Stomach (tissue), 9 donors: Measurements from ENCODE around the gene CASTOR1. TPM values are rescaled to one million over a fixed set of nuclear protein-coding genes. Genes with fewer than 3 reads are reported as not detected.

Source experiments
- DNase-seq, 2 donors: peaks; one replicate each; pipeline versions ENCODE4 v3.0.0 to v3.0.0-alpha.2; 2013 to 2019
- H3K27ac ChIP-seq, 5 donors: fragments of 200-600 bp in 4 of 5; sonication (generic) in 4 of 5; one replicate each; pipeline ENCODE4 v1.5.1; 2013 to 2019; ENCODE audit warnings: mild to moderate bottlenecking in 1 of 5, moderate library complexity in 1 of 5
- H3K27me3 ChIP-seq, 3 donors: fragments of 200-600 bp; sonication (generic); one replicate each; pipeline ENCODE4 v1.5.1; 2017 to 2019; ENCODE audit warnings: mixed run types in 1 of 3
- H3K36me3 ChIP-seq, 4 donors: fragments of 200-600 bp; sonication (generic); 1 replicate in 3 of 4; 2 replicates in 1 of 4; pipeline ENCODE4 v1.5.1; 2016 to 2019
- H3K4me1 ChIP-seq, 4 donors: fragments of 200-600 bp; sonication (generic); one replicate each; pipeline ENCODE4 v1.5.1; 2016 to 2019
- H3K4me3 ChIP-seq, 4 donors: fragments of 200-600 bp; sonication (generic) in 3 of 4; one replicate each; pipeline ENCODE4 v1.5.1; 2016 to 2019; ENCODE audit warnings: mild to moderate bottlenecking in 1 of 4
- H3K9me3 ChIP-seq, 4 donors: fragments of 200-600 bp; sonication (generic); one replicate each; pipeline ENCODE4 v1.5.1; 2016 to 2019
- CTCF ChIP-seq, 7 experiments: fragments of 450-650 bp in 4 of 7; fragments of 200-600 bp in 3 of 7; sonication (generic) in 3 of 7; IDR thresholded peaks; one replicate each; pipeline ENCODE4 v1.5.1; 2016 to 2019; ENCODE audit warnings: antibody characterized with exemption in 7 of 7, control low read depth in 2 of 7, mild to moderate bottlenecking in 1 of 7
- EP300 ChIP-seq: sonication (generic); formaldehyde crosslinking; IDR thresholded peaks from one replicate; pipeline ENCODE4 v1.6.1; 2017; ENCODE audit warnings: antibody characterized with exemption
- POLR2A ChIP-seq, 4 donors: fragments of 450-650 bp; IDR thresholded peaks; one replicate each; pipeline ENCODE4 v1.6.1; 2016; ENCODE audit warnings: antibody characterized with exemption in 4 of 4, control low read depth in 2 of 4, mild to moderate bottlenecking in 1 of 4, moderate library complexity in 1 of 4
- POLR2AphosphoS5 ChIP-seq, 3 donors: sonication (generic); formaldehyde crosslinking; IDR thresholded peaks; one replicate each; pipeline ENCODE4 v1.6.1; 2016; ENCODE audit warnings: antibody characterized with exemption in 3 of 3
- WGBS, 5 donors: extraction: QIAGEN DNeasy Blood & Tissue Kit in 3 of 5; methylation state at CpG; one replicate each; pipeline versions ENCODE4 v1.1.5 to v1.1.7; 2013 to 2018; 5-methylcytosine and 5-hydroxymethylcytosine counted together
- intact Hi-C: fragments of 100-400 bp; cut with DNase I; formaldehyde crosslinking; loops from one replicate; pipeline ENCODE4 v1.15.1; 2023; ENCODE audit warnings: low total_unique reads
- polyA plus RNA-seq, 3 donors: library from polyadenylated mRNA; stranded (reverse); fragments of 200-250 nt; gene quantifications; one replicate each; pipeline ENCODE4 v1.2.3, GENCODE V29; 2013
- total RNA-seq, 5 donors: library from RNA; depleted of rRNA; stranded (reverse); fragments of >200 nt; gene quantifications; one replicate each; pipeline versions ENCODE4 v1.1.0 to v1.2.3, GENCODE V29; 2014 to 2016
- donor health status: healthy with polysubstance abuse.
- donor health status: Bipolar disorder and iron deficiency.
- donor health status: healthy.

Gene CASTOR1
- total and polyA plus RNA-seq, 8 donors = 1.2 to 57.8 (median 5.3) TPM

- Histone ChIP-seq H3K27me3 (no peaks in the 10 kb centered on the region), H3K4me3 (peak overlapping the region; percentile 96 to 98 (median 96)), H3K9me3 (no peaks in the 10 kb centered on the region), H3K36me3 (peaks cover 13 to 28% (median 19%) of the 10 kb centered on the region in 4 donors), H3K4me1 (peaks cover 54 to 88% (median 74%) of the 10 kb centered on the region in 4 donors), H3K27ac (peak overlapping the region; percentile 48 to 94 (median 91))
- 52 to 68% (median 55%) methylated on average over 8 of the region's 8 CpGs for WGBS, 5 donors
- peak in 1 of 2 donors; percentile 30 for DNase-seq
- TF ChIP-seq EP300 (no peak), POLR2A (IDR thresholded peaks at IDR 0.05) (no peak), CTCF (IDR thresholded peaks at IDR 0.05) (no peak), POLR2AphosphoS5 (IDR thresholded peaks at IDR 0.05) (no peak)
- intact Hi-C loops = no loop called here
Measured at GRCh38 chr22:30324014-30324730, 34.9 kb upstream of the CASTOR1 start.

- H3K9me3 ChIP-seq = no peaks in the 10 kb centered on the region
- TF ChIP-seq EP300 (no peak), CTCF (IDR thresholded peaks at IDR 0.05) (no peak), POLR2AphosphoS5 (IDR thresholded peaks at IDR 0.05) (no peak), POLR2A (IDR thresholded peaks at IDR 0.05) (no peak)
- no peak overlapping the region for H3K27ac ChIP-seq
- H3K27me3 ChIP-seq = no peaks in the 10 kb centered on the region
- H3K4me1 ChIP-seq = peaks cover 59 to 91% (median 80%) of the 10 kb centered on the region in 4 donors
- peaks cover 13 to 29% (median 24%) of the 10 kb centered on the region in 4 donors for H3K36me3 ChIP-seq
- DNase-seq = no peak
- 89 to 96% (median 93%) methylated on average over 3 of the region's 3 CpGs for WGBS, 5 donors
- intact Hi-C loops = no loop called here
- no peak overlapping the region for H3K4me3 ChIP-seq
Measured at GRCh38 chr22:30323246-30323645, 33.9 kb upstream of the CASTOR1 start.

GRCh38 chr22:30321461-30321860 is 32.2 kb upstream of the CASTOR1 start:
- WGBS, 5 donors = 75 to 96% (median 81%) methylated on average over 2 of the region's 2 CpGs
- H3K4me1 ChIP-seq = peaks cover 58 to 96% (median 82%) of the 10 kb centered on the region in 4 donors
- intact Hi-C loops = no loop called here

DNA sequence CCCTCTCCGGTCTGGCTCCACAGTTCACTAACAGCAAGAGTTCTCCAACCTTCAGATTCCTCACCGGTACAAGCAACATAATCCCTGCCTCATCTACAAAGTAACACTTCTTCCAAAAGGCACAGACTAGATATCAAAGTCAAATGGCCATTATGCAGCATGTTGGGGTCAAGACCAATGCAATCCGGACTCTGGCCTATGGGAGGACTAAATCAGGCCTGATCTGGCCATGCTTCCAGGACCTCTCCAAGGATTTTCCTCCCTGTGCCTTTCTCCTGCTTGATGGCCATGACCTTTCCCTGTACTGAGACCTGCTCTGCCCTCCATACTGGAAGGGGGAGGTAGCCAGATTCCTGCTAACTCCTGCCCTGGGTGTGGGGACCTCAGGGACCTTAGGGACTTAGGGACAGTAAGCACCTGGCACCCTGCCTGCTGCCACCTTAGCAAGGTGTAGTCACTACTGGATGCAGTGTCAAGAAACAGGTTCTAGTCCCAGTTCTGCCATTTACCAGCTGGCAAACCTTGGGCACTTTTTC is 30.8 kb upstream of the CASTOR1 start:
- Histone ChIP-seq H3K4me3 (no peak overlapping the region), H3K4me1 (peaks cover 58 to 98% (median 84%) of the 10 kb centered on the region in 4 donors), H3K9me3 (no peaks in the 10 kb centered on the region), H3K27me3 (no peaks in the 10 kb centered on the region), H3K36me3 (peaks cover 19 to 34% (median 26%) of the 10 kb centered on the region in 4 donors), H3K27ac (peak overlapping the region in 1 of 5 donors; percentile 15)
- TF ChIP-seq POLR2A (IDR thresholded peaks at IDR 0.05) = no peak
- TF ChIP-seq EP300 = no peak
- no peak for TF ChIP-seq POLR2AphosphoS5 (IDR thresholded peaks at IDR 0.05)
- no peak for TF ChIP-seq CTCF (IDR thresholded peaks at IDR 0.05)
- intact Hi-C loops = no loop called here
- WGBS, 5 donors = 86 to 96% (median 93%) methylated on average over 3 of the region's 3 CpGs
- DNase-seq = no peak

More at GRCh38 chr22:30321461-30321860, 32.2 kb upstream of the CASTOR1 start:
- TF ChIP-seq EP300 = no peak
- TF ChIP-seq CTCF (IDR thresholded peaks at IDR 0.05) = no peak
- no peak for TF ChIP-seq POLR2A (IDR thresholded peaks at IDR 0.05)
- no peak for TF ChIP-seq POLR2AphosphoS5 (IDR thresholded peaks at IDR 0.05)
- Histone ChIP-seq H3K9me3 (no peaks in the 10 kb centered on the region), H3K4me3 (no peak overlapping the region), H3K27me3 (no peaks in the 10 kb centered on the region), H3K36me3 (peaks cover 16 to 34% (median 25%) of the 10 kb centered on the region in 4 donors), H3K27ac (peak overlapping the region in 1 of 5 donors; percentile 2)
- DNase-seq = no peak
